Left lung (tissue), 14 donors: ENCODE results near the gene OR51A7. TPM values are rescaled to one million over a fixed set of nuclear protein-coding genes. Genes with fewer than 3 reads are reported as not detected.
"Not testable (repeated sequence)": the region's sequence is repeated elsewhere in the genome, so short reads cannot be mapped to it uniquely, and the experiment has no call there.

Experiments
- ATAC-seq: fragments of 200-7000 bp; cut with Tn5 transposase; one replicate; pipeline ENCODE4 v1.9.1; 2020; ENCODE audit warnings: moderate library complexity
- DNase-seq, 4 donors: peaks; one replicate each; pipeline ENCODE4 v3.0.0-alpha.2; 2013 to 2020
- H3K27ac ChIP-seq, 2 donors: fragments of 200-600 bp; sonication (generic) in 1 of 2; one replicate each; pipeline versions ENCODE4 v1.5.0 to v1.8.0; 2020 to 2021
- H3K27me3 ChIP-seq, 2 donors: fragments of 200-600 bp; sonication (generic) in 1 of 2; one replicate each; pipeline versions ENCODE4 v1.5.0 to v1.8.0; 2020 to 2021
- H3K36me3 ChIP-seq, 2 donors: fragments of 200-600 bp; sonication (generic) in 1 of 2; one replicate each; pipeline versions ENCODE4 v1.5.0 to v1.8.0; 2020 to 2021
- H3K4me1 ChIP-seq, 2 donors: fragments of 200-600 bp; one replicate each; pipeline ENCODE4 v1.8.0; 2021
- H3K4me3 ChIP-seq, 2 donors: fragments of 200-600 bp; sonication (generic) in 1 of 2; one replicate each; pipeline versions ENCODE4 v1.5.0 to v1.8.0; 2020 to 2021; ENCODE audit warnings: mild to moderate bottlenecking in 1 of 2
- H3K9me3 ChIP-seq, 2 donors: fragments of 200-600 bp; sonication (generic) in 1 of 2; one replicate each; pipeline versions ENCODE4 v1.5.0 to v1.8.0; 2020 to 2021
- intact Hi-C, 2 donors: fragments of 100-400 bp; cut with DNase I; formaldehyde crosslinking; loops; one replicate each; pipeline versions ENCODE4 v1.11.2 to v1.14.2; 2022
- long read RNA-seq, 12 donors: library from polyadenylated mRNA in 2 of 12; unstranded in 2 of 12; transcript quantifications; one replicate each; pipeline ENCODE4 v2.0.0 and lab custom pipeline, GENCODE V29; 2019 to 2026
- polyA plus RNA-seq, 6 donors: library from polyadenylated mRNA; unstranded; fragments of 120-200 nt; gene quantifications; one replicate each; pipeline ENCODE4 v1.2.1, GENCODE V29; 2013; ENCODE audit not compliant: insufficient read length in 6 of 6
- total RNA-seq, 2 donors: library from RNA; stranded (reverse); fragmentation: NEBNext Ultra II Directional; extraction: Animal tissue kit (Norgen Biotek cat#: 25700); gene quantifications; one replicate each; pipeline ENCODE4 v1.2.1, GENCODE V29; 2021
- TF ChIP-seq, protein P1 (sequence below), 2 donors: fragments of 200-600 bp; sonication (generic) in 1 of 2; IDR thresholded peaks; one replicate each; pipeline versions ENCODE4 v1.5.0 to v1.8.0; 2021; ENCODE audit warnings: antibody characterized with exemption in 2 of 2
- donor health status: DM: no; HTN: yes; CAD: no.
- donor health status: DM: no; HTN: no; CAD: no.

OR51A7 gene, protein sequence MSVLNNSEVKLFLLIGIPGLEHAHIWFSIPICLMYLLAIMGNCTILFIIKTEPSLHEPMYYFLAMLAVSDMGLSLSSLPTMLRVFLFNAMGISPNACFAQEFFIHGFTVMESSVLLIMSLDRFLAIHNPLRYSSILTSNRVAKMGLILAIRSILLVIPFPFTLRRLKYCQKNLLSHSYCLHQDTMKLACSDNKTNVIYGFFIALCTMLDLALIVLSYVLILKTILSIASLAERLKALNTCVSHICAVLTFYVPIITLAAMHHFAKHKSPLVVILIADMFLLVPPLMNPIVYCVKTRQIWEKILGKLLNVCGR
- total RNA-seq (not detected), polyA plus RNA-seq (not detected)
- long read RNA-seq, donor 1, result 0 reads
- long read RNA-seq, donor 2, result 0 reads
- long read RNA-seq, donor 3, result 0 reads
- long read RNA-seq, donor 4, result 0 reads
- long read RNA-seq, donor 5, result 0 reads
- long read RNA-seq, donor 6, result 0 reads
- long read RNA-seq, donor 7, result 0 reads
- long read RNA-seq, donor 8, result 0 reads
- long read RNA-seq, donor 9, result 0 reads
- long read RNA-seq, donor 10, result 0 reads
- long read RNA-seq, donor 11, result 0 reads
- long read RNA-seq, donor 12, result 0 reads

DNA sequence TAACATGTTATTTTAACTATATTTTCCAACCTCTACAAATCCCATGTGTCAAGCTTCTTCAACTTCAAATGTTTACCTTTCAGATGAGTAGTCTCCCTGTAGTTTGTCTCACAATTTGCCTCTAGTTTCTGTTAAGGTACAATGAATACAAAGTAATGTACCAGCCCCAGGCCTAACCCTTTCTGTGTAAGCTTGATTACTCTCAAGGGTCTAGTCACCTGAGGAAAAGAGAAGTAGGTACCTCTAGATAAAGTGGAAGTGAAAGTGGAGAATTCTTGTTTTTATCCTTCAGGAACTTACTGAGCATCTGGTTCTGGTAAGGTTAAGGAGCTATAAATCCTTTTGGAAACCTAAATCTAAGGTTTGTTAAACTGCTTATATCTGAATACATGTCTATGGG is at the start of gene OR51A7:
Gene OR51A7 (plus strand): TSS at position 300 of the 400 bp plus-strand sequence. CDS start 3,587 bp downstream, outside the sequence.
- Histone ChIP-seq H3K4me1 (no peaks in the 10 kb centered on the region), H3K27ac (no peak within 1 kb of the TSS), H3K36me3 (no peaks in the 10 kb centered on the region), H3K9me3 (no peaks in the 10 kb centered on the region), H3K27me3 (no peaks in the 10 kb centered on the region), H3K4me3 (no peak within 1 kb of the TSS)
- peak in 1 of 4 donors; percentile 1 for DNase-seq
- intact Hi-C loops, result no loop called here
- ATAC-seq, result peak; percentile 43
- TF ChIP-seq, protein P1, sequence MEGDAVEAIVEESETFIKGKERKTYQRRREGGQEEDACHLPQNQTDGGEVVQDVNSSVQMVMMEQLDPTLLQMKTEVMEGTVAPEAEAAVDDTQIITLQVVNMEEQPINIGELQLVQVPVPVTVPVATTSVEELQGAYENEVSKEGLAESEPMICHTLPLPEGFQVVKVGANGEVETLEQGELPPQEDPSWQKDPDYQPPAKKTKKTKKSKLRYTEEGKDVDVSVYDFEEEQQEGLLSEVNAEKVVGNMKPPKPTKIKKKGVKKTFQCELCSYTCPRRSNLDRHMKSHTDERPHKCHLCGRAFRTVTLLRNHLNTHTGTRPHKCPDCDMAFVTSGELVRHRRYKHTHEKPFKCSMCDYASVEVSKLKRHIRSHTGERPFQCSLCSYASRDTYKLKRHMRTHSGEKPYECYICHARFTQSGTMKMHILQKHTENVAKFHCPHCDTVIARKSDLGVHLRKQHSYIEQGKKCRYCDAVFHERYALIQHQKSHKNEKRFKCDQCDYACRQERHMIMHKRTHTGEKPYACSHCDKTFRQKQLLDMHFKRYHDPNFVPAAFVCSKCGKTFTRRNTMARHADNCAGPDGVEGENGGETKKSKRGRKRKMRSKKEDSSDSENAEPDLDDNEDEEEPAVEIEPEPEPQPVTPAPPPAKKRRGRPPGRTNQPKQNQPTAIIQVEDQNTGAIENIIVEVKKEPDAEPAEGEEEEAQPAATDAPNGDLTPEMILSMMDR (IDR thresholded peaks at IDR 0.05), result no peak

DNA sequence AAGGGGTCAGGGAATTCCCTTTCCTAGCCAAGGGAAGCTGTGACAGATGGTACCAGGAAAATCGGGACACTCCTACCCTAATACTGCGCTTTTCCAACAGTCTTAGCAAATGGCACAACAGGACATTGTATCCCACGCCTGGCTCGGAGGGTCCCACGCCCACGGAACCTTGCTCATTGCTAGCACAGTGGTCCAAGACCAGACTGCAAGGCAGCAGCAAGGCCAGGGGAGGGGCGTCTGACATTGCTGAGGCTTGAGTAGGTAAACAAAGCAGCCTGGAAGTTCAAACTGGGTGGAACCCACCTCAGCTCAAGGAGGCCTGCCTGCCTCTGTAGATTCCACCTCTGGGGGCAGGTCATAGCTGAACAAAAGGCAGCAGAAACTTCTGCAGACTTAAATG is 49.3 kb upstream of the OR51A7 start:
- H3K4me1 ChIP-seq, result not testable (repeated sequence)

DNA sequence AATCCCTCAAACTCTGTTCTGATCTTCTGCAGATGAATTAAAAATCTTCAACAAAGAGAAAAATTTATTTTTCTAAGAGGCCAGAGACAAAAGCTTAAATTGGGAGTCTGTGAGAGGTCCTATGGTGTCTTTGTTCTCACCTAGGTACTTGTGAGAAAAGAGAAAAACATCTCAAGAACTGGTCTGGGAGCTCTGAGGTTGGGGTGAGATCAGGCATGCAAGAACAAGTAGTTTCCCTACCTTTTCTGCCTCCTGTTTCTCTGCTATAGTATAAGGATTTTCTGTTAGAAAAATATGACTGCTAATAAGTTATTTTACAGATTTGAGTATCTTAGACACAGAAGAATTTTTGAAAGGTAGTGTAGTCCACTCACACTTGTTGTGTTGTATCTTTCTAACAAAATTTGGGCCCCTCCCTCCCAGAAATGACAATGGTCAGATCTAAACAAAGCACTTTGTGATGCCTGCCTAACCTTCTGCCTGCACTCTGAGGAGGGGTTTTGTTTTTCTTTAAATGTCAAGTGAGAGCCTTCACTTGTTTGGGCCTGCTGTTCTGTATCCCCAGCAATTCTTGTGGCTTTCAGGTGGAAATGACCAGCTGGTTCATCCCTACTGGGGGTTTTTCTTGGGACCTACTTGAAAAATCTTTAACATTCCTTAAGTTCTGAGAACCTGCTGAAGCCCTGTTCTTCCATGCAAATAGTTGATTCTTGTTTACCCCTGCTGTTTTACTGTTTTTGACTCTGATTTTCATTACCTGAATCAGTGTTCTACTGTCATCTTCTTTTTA is 40.9 kb upstream of the OR51A7 start:
- no peak overlapping the region for H3K4me3 ChIP-seq
- no peaks in the 10 kb centered on the region for H3K36me3 ChIP-seq
- no peak for ATAC-seq
- no peaks in the 10 kb centered on the region for H3K4me1 ChIP-seq
- DNase-seq, result no peak
- H3K9me3 ChIP-seq, result no peaks in the 10 kb centered on the region
- no peak overlapping the region for H3K27ac ChIP-seq
- intact Hi-C loops, result no loop called here
- TF ChIP-seq, protein P1 (IDR thresholded peaks at IDR 0.05), result no peak
- no peaks in the 10 kb centered on the region for H3K27me3 ChIP-seq

More for the DNA sequence above, 49.3 kb upstream of the OR51A7 start:
- intact Hi-C loops, H3K27ac ChIP-seq, H3K9me3 ChIP-seq, H3K4me3 ChIP-seq, DNase-seq, H3K27me3 ChIP-seq, H3K36me3 ChIP-seq, ATAC-seq: not testable (repeated sequence)

DNA sequence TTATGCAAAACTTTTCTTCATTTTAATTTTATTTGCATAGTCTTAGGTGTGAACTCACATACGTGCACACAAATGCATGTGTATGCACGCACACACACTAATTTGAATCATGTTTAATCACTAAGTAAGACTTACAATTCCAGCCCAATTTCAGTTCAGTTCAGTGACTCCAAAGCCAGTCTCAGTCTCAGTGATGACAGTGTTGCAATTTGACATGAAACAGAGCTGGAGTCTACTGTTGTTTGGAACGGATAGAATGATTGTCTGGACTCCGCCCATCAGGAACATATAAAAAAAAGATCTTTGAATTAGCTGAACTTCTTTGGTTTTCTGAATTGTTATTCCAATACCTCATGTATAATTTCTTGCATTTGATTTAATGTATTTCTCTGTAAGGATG is 39.7 kb upstream of the OR51A7 start:
- no peak for ATAC-seq
- TF ChIP-seq, protein P1 (IDR thresholded peaks at IDR 0.05), result no peak
- Histone ChIP-seq H3K27me3 (no peaks in the 10 kb centered on the region), H3K4me3 (no peak overlapping the region), H3K4me1 (no peaks in the 10 kb centered on the region), H3K27ac (no peak overlapping the region), H3K9me3 (no peaks in the 10 kb centered on the region), H3K36me3 (no peaks in the 10 kb centered on the region)
- intact Hi-C loops, result no loop called here
- no peak for DNase-seq

DNA sequence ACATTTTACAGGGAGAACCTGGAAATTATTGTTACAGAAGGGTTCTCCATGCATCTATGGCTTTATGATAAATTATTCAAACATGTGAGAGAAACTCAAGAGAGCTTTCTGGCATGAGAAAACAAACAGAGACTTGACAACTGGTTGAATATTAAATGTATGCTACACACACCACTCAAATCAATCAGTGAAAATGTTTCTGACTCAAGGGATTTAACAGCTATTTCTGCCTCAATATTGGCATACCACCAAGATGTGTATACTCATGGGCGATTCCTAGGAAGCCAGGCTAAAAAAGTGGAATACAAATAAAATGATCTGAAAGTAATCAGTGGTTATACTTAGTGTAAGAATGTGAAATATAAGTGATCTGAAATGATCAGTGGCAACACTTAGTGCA is 37.7 kb upstream of the OR51A7 start:
- H3K27me3 ChIP-seq, result no peaks in the 10 kb centered on the region
- TF ChIP-seq, protein P1 (IDR thresholded peaks at IDR 0.05), result no peak
- no peak overlapping the region for H3K27ac ChIP-seq
- no peaks in the 10 kb centered on the region for H3K9me3 ChIP-seq
- no peaks in the 10 kb centered on the region for H3K4me1 ChIP-seq
- DNase-seq (no peak), ATAC-seq (no peak)
- H3K36me3 ChIP-seq, result no peaks in the 10 kb centered on the region
- intact Hi-C loops, result no loop called here
- no peak overlapping the region for H3K4me3 ChIP-seq
